Urinary bladder (tissue), 4 donors: Measurements from ENCODE around the gene CHM. TPM values are rescaled to one million over a fixed set of nuclear protein-coding genes. Genes with fewer than 3 reads are reported as not detected.

Experiments
- DNase-seq: peaks from one replicate; pipeline ENCODE4 v3.0.0-alpha.2; 2015; ENCODE audit errors: extremely low spot score
- H3K27ac ChIP-seq: one replicate; pipeline ENCODE4 v1.5.1; 2013; ENCODE audit warnings: low read depth, mild to moderate bottlenecking, moderate library complexity
- H3K36me3 ChIP-seq: one replicate; pipeline ENCODE4 v1.6.1; 2013; ENCODE audit warnings: mild to moderate bottlenecking, moderate library complexity; ENCODE audit not compliant: insufficient read depth
- H3K4me1 ChIP-seq: one replicate; pipeline ENCODE4 v1.6.1; 2013; ENCODE audit warnings: mild to moderate bottlenecking, moderate library complexity; ENCODE audit not compliant: insufficient read depth
- H3K4me3 ChIP-seq: one replicate; pipeline ENCODE4 v1.5.1; 2013; ENCODE audit warnings: low read depth, low read length
- WGBS: extraction: QIAGEN DNeasy Blood & Tissue Kit; methylation state at CpG from one replicate; pipeline ENCODE4 v1.1.7; 2013; 5-methylcytosine and 5-hydroxymethylcytosine counted together
- polyA plus RNA-seq: library from polyadenylated mRNA; stranded (reverse); fragments of 200-250 nt; gene quantifications from one replicate; pipeline ENCODE4 v1.2.3, GENCODE V29; 2013
- small RNA-seq: library from RNA; depleted of rRNA; stranded (forward); fragments of <200 nt; gene quantifications from one replicate; pipeline ENCODE3, GENCODE V24; 2014
- total RNA-seq: library from RNA; depleted of rRNA; stranded (reverse); fragments of >200 nt; gene quantifications from one replicate; pipeline ENCODE4 v1.2.3, GENCODE V29; 2014
- donor health status: healthy with polysubstance abuse.
- donor health status: healthy.

Gene CHM
- total and polyA plus RNA-seq, 2 donors: 12.2 to 49.3 TPM

DNA sequence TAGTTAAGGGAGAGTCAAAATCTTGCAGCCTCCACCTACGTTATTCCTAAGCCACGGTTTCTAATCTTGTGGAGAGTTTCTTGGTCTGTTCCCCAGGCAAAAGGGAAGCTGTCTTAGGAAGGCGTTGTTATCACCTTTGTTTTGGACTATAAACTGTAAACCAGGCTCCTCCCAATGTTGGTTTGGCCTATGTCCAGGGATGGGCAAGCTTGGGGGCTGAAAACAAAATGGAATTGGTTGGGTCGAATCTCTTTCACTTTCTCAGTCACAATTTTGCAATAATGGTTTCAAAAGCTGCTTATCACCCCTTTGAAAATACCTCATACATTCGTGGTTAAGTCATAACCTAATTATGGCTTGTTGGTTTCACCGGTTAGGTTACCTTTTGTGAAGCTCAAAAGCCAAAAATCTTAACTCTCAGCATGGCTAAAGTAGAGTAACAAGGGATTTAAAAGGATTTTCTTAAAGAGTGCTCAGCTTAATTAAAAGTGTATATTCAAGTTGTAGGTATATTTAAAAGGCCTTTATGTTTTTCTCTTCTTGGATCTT lies 232.1 kb downstream of the CHM start:
- no peak for DNase-seq
- Histone ChIP-seq H3K4me1 (no peaks in the 10 kb centered on the region), H3K36me3 (no peaks in the 10 kb centered on the region), H3K4me3 (no peak overlapping the region), H3K27ac (no peak overlapping the region)
- 78% methylated on average over 6 of the region's 6 CpGs for WGBS

Small RNAs within 50 kb of the gene (small RNA-seq; reads per million reads assigned to genes)
- gene AL022401.1 (not detected), gene MIR361 (131 reads per million, percentile 97 among the genes with 10 or more reads in this experiment), gene NDUFA5P7 (not detected), gene RF00019 (not detected)

Other genes starting within 250 kb of the CHM start
- gene DACH2, start 100.9 kb upstream of the CHM start, total RNA-seq: 3.9 TPM
- 0.18 TPM for gene DACH2, start 100.9 kb upstream of the CHM start, polyA plus RNA-seq